Stomach (tissue), 9 donors: Measurements from ENCODE around the gene PPP1R13B. TPM values are rescaled to one million over a fixed set of nuclear protein-coding genes. Genes with fewer than 3 reads are reported as not detected.

Source experiments
- DNase-seq, 2 donors: peaks; one replicate each; pipeline versions ENCODE4 v3.0.0 to v3.0.0-alpha.2; 2013 to 2019
- H3K27ac ChIP-seq, 5 donors: fragments of 200-600 bp in 4 of 5; sonication (generic) in 4 of 5; one replicate each; pipeline ENCODE4 v1.5.1; 2013 to 2019; ENCODE audit warnings: mild to moderate bottlenecking in 1 of 5, moderate library complexity in 1 of 5
- H3K27me3 ChIP-seq, 3 donors: fragments of 200-600 bp; sonication (generic); one replicate each; pipeline ENCODE4 v1.5.1; 2017 to 2019; ENCODE audit warnings: mixed run types in 1 of 3
- H3K36me3 ChIP-seq, 4 donors: fragments of 200-600 bp; sonication (generic); 1 replicate in 3 of 4; 2 replicates in 1 of 4; pipeline ENCODE4 v1.5.1; 2016 to 2019
- H3K4me1 ChIP-seq, 4 donors: fragments of 200-600 bp; sonication (generic); one replicate each; pipeline ENCODE4 v1.5.1; 2016 to 2019
- H3K4me3 ChIP-seq, 4 donors: fragments of 200-600 bp; sonication (generic) in 3 of 4; one replicate each; pipeline ENCODE4 v1.5.1; 2016 to 2019; ENCODE audit warnings: mild to moderate bottlenecking in 1 of 4
- H3K9me3 ChIP-seq, 4 donors: fragments of 200-600 bp; sonication (generic); one replicate each; pipeline ENCODE4 v1.5.1; 2016 to 2019
- CTCF ChIP-seq, 7 experiments: fragments of 450-650 bp in 4 of 7; fragments of 200-600 bp in 3 of 7; sonication (generic) in 3 of 7; IDR thresholded peaks; one replicate each; pipeline ENCODE4 v1.5.1; 2016 to 2019; ENCODE audit warnings: antibody characterized with exemption in 7 of 7, control low read depth in 2 of 7, mild to moderate bottlenecking in 1 of 7
- EP300 ChIP-seq: sonication (generic); formaldehyde crosslinking; IDR thresholded peaks from one replicate; pipeline ENCODE4 v1.6.1; 2017; ENCODE audit warnings: antibody characterized with exemption
- POLR2A ChIP-seq, 4 donors: fragments of 450-650 bp; IDR thresholded peaks; one replicate each; pipeline ENCODE4 v1.6.1; 2016; ENCODE audit warnings: antibody characterized with exemption in 4 of 4, control low read depth in 2 of 4, mild to moderate bottlenecking in 1 of 4, moderate library complexity in 1 of 4
- POLR2AphosphoS5 ChIP-seq, 3 donors: sonication (generic); formaldehyde crosslinking; IDR thresholded peaks; one replicate each; pipeline ENCODE4 v1.6.1; 2016; ENCODE audit warnings: antibody characterized with exemption in 3 of 3
- WGBS, 5 donors: extraction: QIAGEN DNeasy Blood & Tissue Kit in 3 of 5; methylation state at CpG; one replicate each; pipeline versions ENCODE4 v1.1.5 to v1.1.7; 2013 to 2018; 5-methylcytosine and 5-hydroxymethylcytosine counted together
- intact Hi-C: fragments of 100-400 bp; cut with DNase I; formaldehyde crosslinking; loops from one replicate; pipeline ENCODE4 v1.15.1; 2023; ENCODE audit warnings: low total_unique reads
- polyA plus RNA-seq, 3 donors: library from polyadenylated mRNA; stranded (reverse); fragments of 200-250 nt; gene quantifications; one replicate each; pipeline ENCODE4 v1.2.3, GENCODE V29; 2013
- total RNA-seq, 5 donors: library from RNA; depleted of rRNA; stranded (reverse); fragments of >200 nt; gene quantifications; one replicate each; pipeline versions ENCODE4 v1.1.0 to v1.2.3, GENCODE V29; 2014 to 2016
- donor health status: healthy with polysubstance abuse.
- donor health status: Bipolar disorder and iron deficiency.
- donor health status: healthy.

The PPP1R13B gene
- total and polyA plus RNA-seq, 8 donors = 10.8 to 84.0 (median 18.3) TPM

GRCh38 chr14:103749452-103749851 lies 97.9 kb downstream of the PPP1R13B start:
- peak in 1 of 2 donors; percentile 8 for DNase-seq
- no peak overlapping the region for H3K4me3 ChIP-seq
- TF ChIP-seq CTCF (IDR thresholded peaks at IDR 0.05) = no peak
- no peak for TF ChIP-seq EP300
- 86 to 96% (median 91%) methylated on average over 5 of the region's 5 CpGs for WGBS, 5 donors
- peaks cover 22 to 94% (median 88%) of the 10 kb centered on the region in 4 donors for H3K36me3 ChIP-seq
- intact Hi-C loops = no loop called here
- no peaks in the 10 kb centered on the region for H3K27me3 ChIP-seq
- H3K9me3 ChIP-seq = no peaks in the 10 kb centered on the region
- H3K27ac ChIP-seq = no peak overlapping the region
- peaks cover 0 to 11% (median 9%) of the 10 kb centered on the region in 4 donors for H3K4me1 ChIP-seq

- Histone ChIP-seq H3K4me3 (no peak overlapping the region), H3K9me3 (no peaks in the 10 kb centered on the region), H3K4me1 (peaks cover 0 to 5% (median 4%) of the 10 kb centered on the region in 4 donors), H3K27me3 (no peaks in the 10 kb centered on the region), H3K27ac (no peak overlapping the region), H3K36me3 (peaks cover 25 to 98% (median 92%) of the 10 kb centered on the region in 4 donors)
- peak; percentile 26 to 33 for DNase-seq
- TF ChIP-seq CTCF (IDR thresholded peaks at IDR 0.05) (no peak), POLR2A (IDR thresholded peaks at IDR 0.05) (no peak), EP300 (no peak), POLR2AphosphoS5 (IDR thresholded peaks at IDR 0.05) (no peak)
- 64 to 82% (median 75%) methylated on average over 5 of the region's 5 CpGs for WGBS, 5 donors
- intact Hi-C loops = no loop called here
Measured at GRCh38 chr14:103748534-103748857, 98.9 kb downstream of the PPP1R13B start.

- DNase-seq = no peak
- Histone ChIP-seq H3K27ac (no peak overlapping the region), H3K4me3 (no peak overlapping the region), H3K27me3 (no peaks in the 10 kb centered on the region), H3K36me3 (peaks cover 21 to 99% (median 95%) of the 10 kb centered on the region in 4 donors), H3K4me1 (no peaks in the 10 kb centered on the region), H3K9me3 (no peaks in the 10 kb centered on the region)
- TF ChIP-seq CTCF (IDR thresholded peaks at IDR 0.05) (no peak), POLR2AphosphoS5 (IDR thresholded peaks at IDR 0.05) (no peak), POLR2A (IDR thresholded peaks at IDR 0.05) (no peak), EP300 (no peak)
- intact Hi-C loops = no loop called here
- 88 to 100% (median 90%) methylated on average over 5 to 10 of the region's 10 CpGs for WGBS, 5 donors
Measured at GRCh38 chr14:103746701-103747100, 100.7 kb downstream of the PPP1R13B start.

GRCh38 chr14:103745424-103745823 lies 102.0 kb downstream of the PPP1R13B start:
- Histone ChIP-seq H3K27ac (no peak overlapping the region), H3K36me3 (peaks cover 27 to 99% (median 96%) of the 10 kb centered on the region in 4 donors), H3K4me1 (no peaks in the 10 kb centered on the region), H3K27me3 (no peaks in the 10 kb centered on the region), H3K4me3 (no peak overlapping the region), H3K9me3 (no peaks in the 10 kb centered on the region)
- TF ChIP-seq POLR2A (IDR thresholded peaks at IDR 0.05) = no peak
- no peak for TF ChIP-seq EP300
- no peak for TF ChIP-seq CTCF (IDR thresholded peaks at IDR 0.05)
- no peak for TF ChIP-seq POLR2AphosphoS5 (IDR thresholded peaks at IDR 0.05)
- 58 to 70% (median 64%) methylated on average over 5 of the region's 5 CpGs for WGBS, 5 donors
- intact Hi-C loops = no loop called here
- peak in 1 of 2 donors; percentile 4 for DNase-seq
